Frontal cortex (tissue), 4 donors: ENCODE measurements around the gene FLNA. TPM values are rescaled to one million over a fixed set of nuclear protein-coding genes. Genes with fewer than 3 reads are reported as not detected.
"Not testable (repeated sequence)": the region's sequence is repeated elsewhere in the genome, so short reads cannot be mapped to it uniquely, and the experiment has no call there.

Source experiments
- DNase-seq, 2 donors: peaks; one replicate each; pipeline ENCODE4 v3.0.0; 2012; ENCODE audit warnings: low spot score in 2 of 2
- FAIRE-seq: peaks from 2 replicates; lab custom pipeline; 2012; peaks lifted over from hg19 to GRCh38; lab: Jason Lieb, UNC
- total RNA-seq: library from RNA; depleted of rRNA; stranded (reverse); fragments of >200 nt; gene quantifications from one replicate; pipeline ENCODE4 v1.2.3, GENCODE V29; 2014
- donor health status: control.
- donor health status: control.
- donor health status: control.

FLNA gene
- 66.9 TPM for total RNA-seq

DNA sequence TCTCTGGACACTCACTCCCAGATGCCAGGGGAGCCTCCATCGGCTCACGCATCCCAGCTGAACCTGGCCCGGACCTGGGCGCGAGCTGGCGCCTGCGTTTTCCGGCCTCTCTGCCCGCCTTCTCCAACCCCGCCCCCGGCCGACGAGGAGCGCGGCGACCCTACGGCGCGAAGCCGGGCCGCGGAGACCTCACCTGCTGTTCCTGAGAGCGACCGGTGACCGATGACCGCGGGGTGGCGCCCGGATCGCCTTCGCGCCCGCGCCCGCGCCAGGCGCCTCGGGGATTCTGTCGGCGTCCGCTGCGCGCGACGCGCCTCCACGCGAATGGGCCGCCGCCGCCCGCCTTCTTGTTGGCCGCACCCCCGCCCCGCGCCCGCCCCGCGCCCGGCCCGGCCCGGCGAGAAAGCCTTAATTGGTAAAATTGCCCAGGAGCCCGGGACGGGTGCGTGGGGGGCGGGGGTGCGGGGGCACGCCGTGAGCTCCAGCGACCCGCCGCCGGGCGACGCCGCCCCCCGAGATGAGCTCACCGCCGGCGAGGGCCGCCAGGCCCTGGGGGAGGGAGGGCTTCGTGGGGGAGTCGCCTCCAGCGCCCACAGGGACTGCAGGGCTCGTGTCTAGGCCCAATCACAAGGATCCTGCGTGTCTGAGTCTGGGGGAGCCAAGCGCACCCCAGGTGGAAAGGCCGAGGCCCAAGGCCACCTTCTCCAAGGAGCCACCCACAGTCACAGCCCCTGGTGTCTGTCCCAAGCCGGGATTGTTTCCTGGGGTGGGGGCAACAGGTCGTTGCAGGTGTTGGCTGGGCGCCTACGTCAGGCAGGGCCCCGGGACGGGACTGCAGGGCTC, at the start of gene FLNA:
Gene FLNA (minus strand): TSS at position 322 of the 843 bp plus-strand sequence. CDS start 3,389 bp downstream, outside the sequence.
- FAIRE-seq (no peak), DNase-seq (peak in 1 of 2 donors; percentile 45)

DNA sequence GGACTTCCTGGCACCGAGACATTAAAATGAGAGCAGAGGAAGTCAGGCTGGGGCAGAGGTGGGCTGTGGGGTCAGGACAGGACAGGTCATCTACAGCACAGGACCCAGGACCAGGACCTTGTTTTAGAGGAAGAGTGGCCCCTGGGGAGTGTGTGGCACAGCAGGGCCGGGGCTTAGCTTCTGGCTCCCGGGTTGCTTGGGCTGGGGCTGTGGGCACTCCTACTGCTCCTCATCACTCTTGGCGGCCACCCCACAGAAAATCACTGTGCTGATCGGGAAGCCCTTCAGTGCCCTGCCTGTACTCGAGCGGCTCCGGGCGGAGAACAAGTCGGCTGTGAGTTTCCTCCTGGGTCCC, 45.9 kb upstream of the FLNA start:
- DNase-seq, result no peak
- FAIRE-seq, result no peak

DNA sequence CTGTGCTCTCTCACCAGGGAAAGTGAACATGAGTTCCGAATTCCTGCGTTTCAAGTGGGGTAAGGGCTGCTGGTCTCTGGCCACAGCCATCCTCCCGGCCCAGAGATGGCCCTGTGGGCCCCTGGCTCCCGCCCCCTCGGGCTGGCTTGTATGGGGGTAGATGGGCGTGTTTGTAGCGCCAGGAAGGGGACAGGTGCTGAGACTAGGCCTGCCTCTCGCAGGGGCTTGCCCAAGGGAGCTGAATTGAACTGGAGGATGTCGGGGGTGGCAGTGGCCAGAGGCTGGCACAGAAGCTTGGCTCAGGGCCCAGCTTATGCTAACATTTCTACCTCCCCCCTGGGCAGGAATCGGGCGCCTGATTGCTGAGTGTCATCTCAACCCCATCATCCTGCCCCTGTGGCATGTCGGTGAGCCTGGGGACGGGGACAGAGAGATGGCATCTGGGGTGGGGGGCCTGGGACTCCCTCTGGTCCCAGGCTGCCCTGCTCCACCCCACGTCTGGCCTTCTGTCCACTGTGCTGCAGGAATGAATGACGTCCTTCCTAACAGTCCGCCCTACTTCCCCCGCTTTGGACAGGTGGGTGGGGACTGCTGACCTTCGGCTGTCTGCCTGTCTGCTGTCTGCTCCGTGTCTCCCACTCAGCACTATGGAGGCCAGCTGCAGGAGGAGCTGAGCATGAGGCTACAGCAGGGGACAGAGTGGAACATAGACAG, 45.4 kb upstream of the FLNA start:
- no peak for DNase-seq
- FAIRE-seq, result no peak

DNA sequence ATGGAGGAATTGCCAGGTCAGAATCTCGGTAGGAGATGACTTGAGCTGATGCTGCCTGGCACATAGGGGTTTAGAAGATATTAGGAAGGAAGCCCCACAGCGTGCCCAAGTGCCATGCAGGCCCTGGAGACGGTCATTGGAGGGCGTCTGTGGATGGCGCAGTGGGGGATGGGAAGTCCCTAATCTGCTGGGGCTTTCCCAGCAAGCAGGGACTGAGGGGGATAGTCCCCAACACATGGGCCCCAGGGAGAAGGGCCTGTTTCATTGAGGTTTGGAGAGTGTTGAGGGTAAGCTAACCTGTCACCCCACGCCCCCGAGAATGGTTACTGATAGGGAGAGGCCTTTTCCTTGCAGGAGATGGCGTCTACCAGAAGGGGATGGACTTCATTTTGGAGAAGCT, 44.8 kb upstream of the FLNA start:
- FAIRE-seq (no peak), DNase-seq (no peak)

DNA sequence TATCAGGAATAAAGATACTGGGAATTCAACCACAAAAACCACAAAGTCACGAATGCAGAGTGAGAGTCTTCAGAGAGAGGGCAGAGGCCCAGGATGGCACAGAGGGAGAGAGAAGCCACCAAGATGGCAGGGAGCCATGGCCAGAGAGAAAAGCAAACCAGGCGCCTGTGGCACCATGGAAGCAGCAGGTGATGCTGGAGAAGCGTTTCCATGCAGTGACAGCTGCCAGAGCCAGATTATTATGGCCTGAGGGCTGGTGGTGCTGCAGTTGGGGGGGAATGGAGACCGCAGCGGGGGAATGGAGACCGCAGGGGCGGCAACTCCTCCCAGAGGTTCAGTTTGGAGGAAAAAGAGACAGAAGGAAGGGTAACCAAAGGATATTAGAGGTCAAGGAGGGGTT, 42.7 kb upstream of the FLNA start:
- no peak for DNase-seq
- FAIRE-seq, result no peak

GRCh38 chrX:154413142-154413541, 38.7 kb upstream of the FLNA start:
- FAIRE-seq (no peak), DNase-seq (no peak)

- DNase-seq (no peak), FAIRE-seq (no peak)
Observed at GRCh38 chrX:154412468-154412867, 38.0 kb upstream of the FLNA start.

- FAIRE-seq, result no peak
Observed at GRCh38 chrX:154411981-154412340, 37.5 kb upstream of the FLNA start.

DNA sequence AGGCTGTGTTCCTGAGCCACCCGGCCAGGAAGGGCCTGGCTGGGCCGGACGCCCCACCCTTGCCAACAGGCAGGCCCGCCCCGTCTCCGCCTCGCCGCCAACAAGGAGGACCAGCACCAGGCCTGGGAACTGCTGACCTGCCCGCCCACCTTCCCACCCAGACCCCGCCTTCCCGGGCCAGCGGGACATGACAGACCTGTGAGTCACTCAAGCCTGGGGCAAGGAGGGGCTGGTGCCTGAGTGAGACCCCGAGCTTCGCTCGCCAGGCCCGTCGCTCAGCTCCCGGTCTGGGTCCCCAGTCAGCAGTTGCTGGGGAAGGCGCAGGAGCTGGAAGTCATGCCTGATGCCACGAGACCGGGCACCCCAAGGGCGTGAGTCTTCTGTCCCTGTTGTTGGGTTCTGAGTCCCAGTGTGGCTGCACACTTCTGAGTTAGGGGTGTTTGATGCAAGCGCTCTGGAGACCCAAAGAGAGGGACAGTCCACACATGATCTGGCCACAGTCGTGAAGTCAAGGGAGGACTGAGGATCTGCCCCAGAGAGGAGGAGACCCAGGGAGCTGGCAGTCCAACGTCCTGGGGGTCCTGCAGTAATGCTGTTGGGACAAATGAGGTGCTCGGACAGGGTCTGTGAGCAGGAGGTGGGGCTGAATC, 34.9 kb upstream of the FLNA start, which contains the start of gene DNASE1L1:
Gene DNASE1L1 (minus strand): TSS at position 33 of the 650 bp plus-strand sequence. CDS start 3,686 bp downstream, outside the sequence.
- DNase-seq (peak in 1 of 2 donors; percentile 42), FAIRE-seq (no peak)

More at GRCh38 chrX:154411981-154412340, 37.5 kb upstream of the FLNA start:
- peak in 1 of 2 donors; percentile 54 for DNase-seq

DNA sequence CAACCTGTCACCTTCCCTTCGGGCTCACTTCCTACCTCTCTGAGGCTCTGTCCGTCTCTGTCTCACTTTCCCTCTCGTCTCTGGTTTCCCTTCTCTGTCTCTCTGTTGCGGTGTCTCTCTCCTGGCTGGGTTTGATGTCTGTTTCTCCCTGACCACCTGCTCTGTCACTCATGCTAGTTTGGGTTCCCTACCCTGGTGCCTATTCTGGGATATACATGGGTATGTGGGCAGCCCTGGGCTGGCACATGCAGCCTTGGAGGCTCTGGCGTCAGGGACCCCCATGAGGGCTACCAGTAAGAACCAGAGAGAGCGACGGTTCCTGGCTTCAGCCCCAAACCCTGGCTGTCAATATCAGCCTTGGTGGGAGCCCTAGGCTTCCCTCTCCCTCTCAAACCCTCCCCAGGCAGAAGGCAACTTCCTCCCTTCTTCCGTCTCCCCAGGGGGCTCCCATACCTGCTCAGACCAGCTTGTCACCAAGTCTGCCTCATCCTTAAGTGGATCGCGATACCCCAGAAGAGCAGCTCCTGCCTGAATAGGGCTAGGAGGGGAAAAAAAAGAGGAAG, 34.3 kb upstream of the FLNA start:
- no peak for FAIRE-seq
- no peak for DNase-seq

- DNase-seq, result no peak
- no peak for FAIRE-seq
Observed at GRCh38 chrX:154404625-154405192, 30.3 kb upstream of the FLNA start.

GRCh38 chrX:154403858-154404257, 29.4 kb upstream of the FLNA start:
- no peak for DNase-seq
- FAIRE-seq, result no peak

DNA sequence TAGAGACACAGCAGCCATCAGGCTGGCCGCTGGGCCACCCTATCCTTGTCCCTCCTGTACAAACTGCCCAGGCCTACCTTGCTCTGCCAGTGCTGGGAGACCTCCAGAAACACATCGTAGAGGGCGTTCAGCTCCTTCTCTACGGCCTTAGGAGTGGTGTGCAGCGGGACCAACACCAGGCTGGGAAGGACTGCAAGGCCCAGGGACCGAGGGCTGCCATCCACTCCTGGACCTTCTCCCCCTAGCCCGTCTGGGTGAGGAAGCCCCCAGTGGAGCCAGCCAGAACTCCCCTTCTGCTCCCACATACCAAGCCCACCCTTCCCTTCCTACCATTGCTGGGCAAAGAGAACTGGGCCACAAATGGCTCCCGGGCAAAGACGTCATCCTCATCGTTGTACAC, 28.8 kb upstream of the FLNA start:
- no peak for FAIRE-seq
- no peak for DNase-seq

GRCh38 chrX:154402622-154403127, 28.2 kb upstream of the FLNA start:
- FAIRE-seq (no peak), DNase-seq (no peak)

GRCh38 chrX:154401918-154402621, 27.6 kb upstream of the FLNA start:
- no peak for DNase-seq

DNA sequence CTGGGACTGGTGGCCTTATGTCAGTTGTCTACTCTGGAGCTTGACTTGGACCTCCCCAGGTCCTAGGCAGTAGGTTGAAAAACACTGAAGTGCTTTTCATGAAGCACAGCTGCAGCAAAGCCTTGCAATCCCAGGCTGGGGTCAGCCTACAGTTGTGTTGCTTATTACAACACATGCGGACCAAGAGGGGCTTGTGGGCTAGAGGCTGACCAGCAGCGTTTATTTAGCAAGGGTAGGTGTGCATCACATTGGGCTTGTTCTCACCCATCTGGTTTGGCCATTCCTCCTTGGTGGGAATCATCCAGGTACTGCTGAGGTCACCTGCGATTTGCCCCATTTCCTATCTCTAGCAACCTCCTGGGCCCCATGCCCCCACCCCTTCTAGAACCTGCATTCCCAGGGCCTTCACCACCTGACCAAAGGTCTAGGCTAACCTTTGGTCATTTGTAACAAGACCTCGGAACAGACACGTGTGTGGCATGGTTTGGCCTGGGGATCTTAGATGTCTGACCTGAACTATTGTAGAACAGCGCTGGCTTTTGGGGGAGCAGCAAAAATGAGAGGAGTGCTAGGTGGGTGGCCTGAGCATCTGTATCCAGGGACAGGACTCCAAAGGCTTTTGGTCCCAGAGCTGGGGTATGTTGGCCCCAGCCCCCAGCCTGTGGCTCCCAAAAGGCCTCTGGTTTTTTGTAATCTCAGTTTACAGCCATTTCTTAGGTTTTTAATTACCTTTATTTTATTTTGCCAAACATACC, 26.8 kb upstream of the FLNA start:
- no peak for FAIRE-seq
- no peak for DNase-seq

More at GRCh38 chrX:154401918-154402621, 27.6 kb upstream of the FLNA start:
- FAIRE-seq, result no peak

DNA sequence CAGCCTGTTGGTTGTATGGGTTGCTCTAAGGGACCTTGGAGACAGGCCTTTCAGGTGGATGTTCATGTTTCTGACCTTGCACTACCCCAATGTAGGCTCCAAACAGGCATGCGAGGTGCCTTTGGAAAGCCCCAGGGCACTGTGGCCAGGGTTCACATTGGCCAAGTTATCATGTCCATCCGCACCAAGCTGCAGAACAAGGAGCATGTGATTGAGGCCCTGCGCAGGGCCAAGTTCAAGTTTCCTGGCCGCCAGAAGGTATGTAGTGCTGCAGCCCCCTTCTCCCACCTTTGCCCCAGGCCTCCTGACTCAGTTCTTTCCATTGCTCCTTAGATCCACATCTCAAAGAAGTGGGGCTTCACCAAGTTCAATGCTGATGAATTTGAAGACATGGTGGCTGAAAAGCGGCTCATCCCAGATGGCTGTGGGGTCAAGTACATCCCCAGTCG, 26.0 kb upstream of the FLNA start:
- FAIRE-seq, DNase-seq: not testable (repeated sequence)
